Measurements from ENCODE around the gene TBX19. TPM values are rescaled to one million over a fixed set of nuclear protein-coding genes. Genes with fewer than 3 reads are reported as not detected.

TBX19 gene
- total RNA-seq, 1 experiment from 2014 or later: 2.0 TPM

DNA sequence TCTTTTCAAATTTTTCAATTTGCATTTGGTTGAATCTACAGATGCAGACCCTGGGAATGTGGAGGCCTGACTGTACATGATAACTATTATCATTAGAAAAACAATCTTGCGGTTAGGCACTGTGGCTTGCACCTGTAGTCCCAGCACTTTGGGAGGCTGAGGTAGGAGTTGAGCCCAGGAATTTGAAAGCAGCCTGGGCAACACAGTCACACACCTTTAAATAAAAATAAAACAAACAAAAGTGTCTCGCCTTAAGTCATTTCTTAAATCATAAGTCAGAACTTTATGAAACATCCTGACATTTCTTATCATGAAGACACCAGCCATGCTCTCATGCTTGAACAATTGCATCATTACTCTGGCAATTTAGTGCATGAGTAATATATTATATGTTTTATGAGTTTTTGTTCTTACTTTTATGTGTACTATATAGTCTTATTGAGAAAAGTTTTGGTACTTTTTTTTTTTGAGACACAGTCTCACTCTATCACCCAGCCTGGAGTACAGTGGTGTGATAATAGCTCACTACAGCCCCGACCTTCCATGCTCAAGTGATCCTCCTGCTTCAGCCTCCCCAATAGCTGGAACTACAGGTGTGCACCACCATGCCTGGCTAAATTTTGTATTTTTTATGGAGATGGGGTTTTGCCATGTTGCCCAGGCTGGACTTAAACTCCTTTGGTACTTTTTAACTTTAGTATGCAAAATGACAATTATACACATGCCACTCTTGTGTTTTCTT lies 7.8 kb downstream of the TBX19 start:
- Histone ChIP-seq H3K79me2 (ENCODE audit: low read depth) (no peaks in the 10 kb centered on the region), H3K9me3 (ENCODE audit: insufficient read depth, low read depth) (no peaks in the 10 kb centered on the region), H3F3A (ENCODE audit: insufficient read depth, low read depth) (peaks cover 16% of the 10 kb centered on the region; the same call in 1 of the 2 replicates), H3K9me2 (ENCODE audit: insufficient read depth) (no peaks in the 10 kb centered on the region), H2AFZ (no peak overlapping the region), H3K36me3 (ENCODE audit: low read depth) (no peaks in the 10 kb centered on the region), H3K4me2 (no peak overlapping the region), H3K4me3 (no peak overlapping the region), H4K20me1 (ENCODE audit: insufficient read depth) (no peaks in the 10 kb centered on the region), H3K27ac (no peak overlapping the region), H3K27me3 (ENCODE audit: insufficient read depth, low read depth) (no peaks in the 10 kb centered on the region), H3K4me1 (replicated peaks; ENCODE audit: insufficient read depth) (peaks cover 30% of the 10 kb centered on the region)
- intact Hi-C loops (cut with micrococcal nuclease; ENCODE audit: unreplicated experiment): no loop called here
- POLR2A ChIA-PET (ENCODE audit: unreplicated experiment): no interaction called here
- DNase-seq: peak in 1 of 2 experiments; percentile 43
- TF ChIP-seq EZH2 (IDR thresholded peaks at IDR 0.05; ENCODE audit: low read depth): no peak
- TF ChIP-seq, protein P1, sequence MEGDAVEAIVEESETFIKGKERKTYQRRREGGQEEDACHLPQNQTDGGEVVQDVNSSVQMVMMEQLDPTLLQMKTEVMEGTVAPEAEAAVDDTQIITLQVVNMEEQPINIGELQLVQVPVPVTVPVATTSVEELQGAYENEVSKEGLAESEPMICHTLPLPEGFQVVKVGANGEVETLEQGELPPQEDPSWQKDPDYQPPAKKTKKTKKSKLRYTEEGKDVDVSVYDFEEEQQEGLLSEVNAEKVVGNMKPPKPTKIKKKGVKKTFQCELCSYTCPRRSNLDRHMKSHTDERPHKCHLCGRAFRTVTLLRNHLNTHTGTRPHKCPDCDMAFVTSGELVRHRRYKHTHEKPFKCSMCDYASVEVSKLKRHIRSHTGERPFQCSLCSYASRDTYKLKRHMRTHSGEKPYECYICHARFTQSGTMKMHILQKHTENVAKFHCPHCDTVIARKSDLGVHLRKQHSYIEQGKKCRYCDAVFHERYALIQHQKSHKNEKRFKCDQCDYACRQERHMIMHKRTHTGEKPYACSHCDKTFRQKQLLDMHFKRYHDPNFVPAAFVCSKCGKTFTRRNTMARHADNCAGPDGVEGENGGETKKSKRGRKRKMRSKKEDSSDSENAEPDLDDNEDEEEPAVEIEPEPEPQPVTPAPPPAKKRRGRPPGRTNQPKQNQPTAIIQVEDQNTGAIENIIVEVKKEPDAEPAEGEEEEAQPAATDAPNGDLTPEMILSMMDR (conservative IDR thresholded peaks at IDR 0.05): no peak
- no TSS peak for BruUV-seq (replicated peaks)
- CTCF ChIA-PET: no interaction called here

DNA sequence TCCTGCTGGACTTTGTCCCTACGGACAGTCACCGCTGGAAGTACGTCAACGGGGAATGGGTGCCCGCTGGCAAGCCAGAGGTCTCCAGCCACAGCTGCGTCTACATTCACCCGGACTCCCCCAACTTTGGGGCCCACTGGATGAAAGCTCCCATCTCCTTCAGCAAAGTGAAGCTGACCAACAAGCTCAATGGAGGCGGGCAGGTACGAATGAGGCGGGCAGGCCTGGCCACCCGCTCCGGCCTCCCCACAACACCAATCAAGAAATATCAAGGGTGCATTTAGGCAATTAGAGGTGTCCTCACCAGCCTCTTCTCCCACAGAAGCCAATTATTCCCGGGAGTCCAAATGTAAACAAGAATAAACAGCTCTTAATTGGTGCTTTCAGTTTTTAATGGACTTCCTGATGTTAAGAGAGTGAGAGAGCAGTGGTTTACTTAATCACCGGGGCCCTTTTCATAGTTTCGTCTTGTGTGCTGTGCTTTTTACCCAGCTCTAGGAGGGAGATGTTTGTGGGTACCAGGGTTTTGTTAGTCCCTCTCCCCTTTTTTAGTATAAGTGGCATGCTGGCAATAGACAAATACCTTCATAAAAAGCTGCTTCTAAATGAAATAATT lies 10.7 kb downstream of the TBX19 start:
- H4K20me1 ChIP-seq (ENCODE audit: insufficient read depth): no peaks in the 10 kb centered on the region
- H3K4me2 ChIP-seq: no peak overlapping the region
- DNase-seq: no peak
- no peaks in the 10 kb centered on the region for H3K27me3 ChIP-seq (ENCODE audit: insufficient read depth, low read depth)
- CTCF ChIA-PET: no interaction called here
- peaks cover 13% of the 10 kb centered on the region for H3K4me1 ChIP-seq (replicated peaks; ENCODE audit: insufficient read depth)
- no peaks in the 10 kb centered on the region for H3K9me3 ChIP-seq (ENCODE audit: insufficient read depth, low read depth)
- no peaks in the 10 kb centered on the region for H3K9me2 ChIP-seq (ENCODE audit: insufficient read depth)
- peaks cover 13% of the 10 kb centered on the region; the same call in 1 of the 2 replicates for H3F3A ChIP-seq (ENCODE audit: insufficient read depth, low read depth)
- TF ChIP-seq EZH2 (IDR thresholded peaks at IDR 0.05; ENCODE audit: low read depth): no peak
- TF ChIP-seq, protein P1 (conservative IDR thresholded peaks at IDR 0.05): no peak
- H3K27ac ChIP-seq: no peak overlapping the region
- intact Hi-C loops (cut with micrococcal nuclease; ENCODE audit: unreplicated experiment): no loop called here
- H3K36me3 ChIP-seq (ENCODE audit: low read depth): no peaks in the 10 kb centered on the region
- BruUV-seq (replicated peaks): no TSS peak
- no peak overlapping the region for H2AFZ ChIP-seq
- H3K79me2 ChIP-seq (ENCODE audit: low read depth): no peaks in the 10 kb centered on the region
- H3K4me3 ChIP-seq: no peak overlapping the region
- POLR2A ChIA-PET (ENCODE audit: unreplicated experiment): interaction anchor here (0.6 kb wide), 1 partner anchor 24 kb away, joined by 5 read pairs; no protein-coding TSS in a partner anchor

DNA sequence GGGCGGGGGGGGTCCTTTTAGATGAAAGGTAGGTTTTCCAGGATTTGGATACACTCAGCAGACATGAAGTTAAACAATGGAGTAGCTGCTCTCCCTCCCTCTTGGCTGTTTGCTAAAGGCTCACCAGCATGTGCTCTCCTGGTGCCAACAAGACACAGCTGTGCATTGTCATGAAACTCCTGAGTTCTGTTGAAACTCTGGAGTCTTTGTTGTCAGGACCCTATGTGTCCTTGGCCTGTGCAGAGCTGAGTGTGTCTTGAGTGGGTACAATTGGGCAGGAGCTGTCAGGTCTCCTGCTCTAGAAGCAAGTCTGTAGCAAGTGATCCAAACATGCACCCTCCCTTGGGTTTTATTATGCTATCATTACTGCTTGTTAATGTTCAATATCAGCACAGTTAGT lies 12.7 kb downstream of the TBX19 start:
- Histone ChIP-seq H3K27me3 (ENCODE audit: insufficient read depth, low read depth) (no peaks in the 10 kb centered on the region), H3K9me3 (ENCODE audit: insufficient read depth, low read depth) (no peaks in the 10 kb centered on the region), H4K20me1 (ENCODE audit: insufficient read depth) (no peaks in the 10 kb centered on the region), H3K4me1 (replicated peaks; ENCODE audit: insufficient read depth) (no peaks in the 10 kb centered on the region), H3K79me2 (ENCODE audit: low read depth) (no peaks in the 10 kb centered on the region), H3K36me3 (ENCODE audit: low read depth) (no peaks in the 10 kb centered on the region), H3K4me3 (no peak overlapping the region), H2AFZ (no peak overlapping the region), H3K4me2 (no peak overlapping the region), H3F3A (ENCODE audit: insufficient read depth, low read depth) (0 out of 2 replicates have a peak, but pooled peaks cover under 1% of the 10 kb centered on the region), H3K9me2 (ENCODE audit: insufficient read depth) (no peaks in the 10 kb centered on the region), H3K27ac (no peak overlapping the region)
- TF ChIP-seq, protein P1 (conservative IDR thresholded peaks at IDR 0.05): no peak
- no peak for TF ChIP-seq EZH2 (IDR thresholded peaks at IDR 0.05; ENCODE audit: low read depth)
- POLR2A ChIA-PET (ENCODE audit: unreplicated experiment): no interaction called here
- BruUV-seq (replicated peaks): no TSS peak
- CTCF ChIA-PET: no interaction called here
- DNase-seq: no peak
- intact Hi-C loops (cut with micrococcal nuclease; ENCODE audit: unreplicated experiment): no loop called here
